ENCODE results near the gene SDHA.
"Not testable (repeated sequence)": the region's sequence is repeated elsewhere in the genome, so short reads cannot be mapped to it uniquely, and the experiment has no call there.

SDHA gene

GRCh38 chr5:213803-214395, 4.2 kb upstream of the SDHA start:
- no peak for DNase-seq
- TF ChIP-seq POLR2A (IDR thresholded peaks at IDR 0.05; ENCODE audit: low read length) (no peak), GATA1 (IDR thresholded peaks at IDR 0.05; ENCODE audit: low read depth, low read length) (no peak)

- not testable (repeated sequence) for DNase-seq
Measured at GRCh38 chr5:215256-215655, 2.9 kb upstream of the SDHA start.

- not testable (repeated sequence) for DNase-seq
Measured at GRCh38 chr5:216076-216475, 2.0 kb upstream of the SDHA start.

GRCh38 chr5:218457-219291, 554 bp downstream of the SDHA start:
- TF ChIP-seq GATA1 (IDR thresholded peaks at IDR 0.05; ENCODE audit: low read depth, low read length) (no peak), POLR2A (IDR thresholded peaks at IDR 0.05; ENCODE audit: low read length) (no peak)
- DNase-seq: peak; percentile 67 to 73

- TF ChIP-seq GATA1 (IDR thresholded peaks at IDR 0.05; ENCODE audit: low read depth, low read length) (no peak), POLR2A (IDR thresholded peaks at IDR 0.05; ENCODE audit: low read length) (no peak)
Measured at GRCh38 chr5:219460-219863, 1.3 kb downstream of the SDHA start.

GRCh38 chr5:219991-220390, 1.9 kb downstream of the SDHA start:
- no peak for TF ChIP-seq GATA1 (IDR thresholded peaks at IDR 0.05; ENCODE audit: low read depth, low read length)
- TF ChIP-seq POLR2A (IDR thresholded peaks at IDR 0.05; ENCODE audit: low read length): no peak
- DNase-seq: peak; percentile 24 to 56

More at GRCh38 chr5:219460-219863, 1.3 kb downstream of the SDHA start:
- peak; percentile 33 to 51 for DNase-seq

GRCh38 chr5:222951-223715, 5.0 kb downstream of the SDHA start:
- not testable (repeated sequence) for DNase-seq

GRCh38 chr5:223791-224190, 5.7 kb downstream of the SDHA start:
- TF ChIP-seq GATA1 (IDR thresholded peaks at IDR 0.05; ENCODE audit: low read depth, low read length): no peak
- no peak for TF ChIP-seq POLR2A (IDR thresholded peaks at IDR 0.05; ENCODE audit: low read length)
- no peak for DNase-seq

- no peak for DNase-seq
- TF ChIP-seq POLR2A (IDR thresholded peaks at IDR 0.05; ENCODE audit: low read length) (no peak), GATA1 (IDR thresholded peaks at IDR 0.05; ENCODE audit: low read depth, low read length) (no peak)
Measured at GRCh38 chr5:225334-225733, 7.2 kb downstream of the SDHA start.

- DNase-seq: not testable (repeated sequence)
Measured at GRCh38 chr5:227375-227774, 9.3 kb downstream of the SDHA start.

GRCh38 chr5:228886-229285, 10.8 kb downstream of the SDHA start:
- DNase-seq: no peak
- no peak for TF ChIP-seq POLR2A (IDR thresholded peaks at IDR 0.05; ENCODE audit: low read length)
- TF ChIP-seq GATA1 (IDR thresholded peaks at IDR 0.05; ENCODE audit: low read depth, low read length): no peak

GRCh38 chr5:230711-231110, 12.6 kb downstream of the SDHA start:
- TF ChIP-seq GATA1 (IDR thresholded peaks at IDR 0.05; ENCODE audit: low read depth, low read length) (no peak), POLR2A (IDR thresholded peaks at IDR 0.05; ENCODE audit: low read length) (no peak)

GRCh38 chr5:231661-232060, 13.5 kb downstream of the SDHA start:
- TF ChIP-seq POLR2A (IDR thresholded peaks at IDR 0.05; ENCODE audit: low read length) (no peak), GATA1 (IDR thresholded peaks at IDR 0.05; ENCODE audit: low read depth, low read length) (no peak)
- DNase-seq: no peak

More at GRCh38 chr5:230711-231110, 12.6 kb downstream of the SDHA start:
- DNase-seq: no peak

GRCh38 chr5:233426-233825, 15.3 kb downstream of the SDHA start:
- not testable (repeated sequence) for DNase-seq

GRCh38 chr5:234450-234849, 16.3 kb downstream of the SDHA start:
- no peak for DNase-seq
- no peak for TF ChIP-seq GATA1 (IDR thresholded peaks at IDR 0.05; ENCODE audit: low read depth, low read length)
- no peak for TF ChIP-seq POLR2A (IDR thresholded peaks at IDR 0.05; ENCODE audit: low read length)

GRCh38 chr5:235527-235926, 17.4 kb downstream of the SDHA start:
- not testable (repeated sequence) for DNase-seq

- DNase-seq: not testable (repeated sequence)
Measured at GRCh38 chr5:237931-238330, 19.8 kb downstream of the SDHA start.

- not testable (repeated sequence) for DNase-seq
Measured at GRCh38 chr5:240550-240949, 22.4 kb downstream of the SDHA start.

- not testable (repeated sequence) for DNase-seq
Measured at GRCh38 chr5:241045-241669, 23.0 kb downstream of the SDHA start.
